ENCODE data around the gene ARFGEF3. TPM values are rescaled to one million over a fixed set of nuclear protein-coding genes. Genes with fewer than 3 reads are reported as not detected.

Gene ARFGEF3
- total RNA-seq, 1 donor from 2014 or later: 9.5 TPM

DNA sequence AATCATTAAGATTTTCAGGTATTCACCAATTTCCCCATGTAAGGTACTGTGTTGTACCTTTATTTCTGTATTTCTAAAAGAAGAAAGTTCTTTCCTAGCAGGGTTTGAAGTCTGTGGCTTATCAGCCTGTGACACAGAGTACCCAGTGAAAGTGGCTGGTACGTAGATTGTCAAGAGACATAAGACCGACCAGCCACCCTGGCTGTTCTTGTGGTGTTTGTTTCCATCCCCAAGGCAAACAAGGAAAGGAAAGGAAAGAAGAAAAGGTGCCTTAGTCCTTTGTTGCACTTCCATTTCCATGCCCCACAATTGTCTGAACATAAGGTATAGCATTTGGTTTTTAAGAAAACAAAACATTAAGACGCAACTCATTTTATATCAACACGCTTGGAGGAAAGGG is 175.3 kb downstream of the ARFGEF3 start:
- no peak for DNase-seq (ENCODE audit: low read depth)
- TF ChIP-seq, protein P1, sequence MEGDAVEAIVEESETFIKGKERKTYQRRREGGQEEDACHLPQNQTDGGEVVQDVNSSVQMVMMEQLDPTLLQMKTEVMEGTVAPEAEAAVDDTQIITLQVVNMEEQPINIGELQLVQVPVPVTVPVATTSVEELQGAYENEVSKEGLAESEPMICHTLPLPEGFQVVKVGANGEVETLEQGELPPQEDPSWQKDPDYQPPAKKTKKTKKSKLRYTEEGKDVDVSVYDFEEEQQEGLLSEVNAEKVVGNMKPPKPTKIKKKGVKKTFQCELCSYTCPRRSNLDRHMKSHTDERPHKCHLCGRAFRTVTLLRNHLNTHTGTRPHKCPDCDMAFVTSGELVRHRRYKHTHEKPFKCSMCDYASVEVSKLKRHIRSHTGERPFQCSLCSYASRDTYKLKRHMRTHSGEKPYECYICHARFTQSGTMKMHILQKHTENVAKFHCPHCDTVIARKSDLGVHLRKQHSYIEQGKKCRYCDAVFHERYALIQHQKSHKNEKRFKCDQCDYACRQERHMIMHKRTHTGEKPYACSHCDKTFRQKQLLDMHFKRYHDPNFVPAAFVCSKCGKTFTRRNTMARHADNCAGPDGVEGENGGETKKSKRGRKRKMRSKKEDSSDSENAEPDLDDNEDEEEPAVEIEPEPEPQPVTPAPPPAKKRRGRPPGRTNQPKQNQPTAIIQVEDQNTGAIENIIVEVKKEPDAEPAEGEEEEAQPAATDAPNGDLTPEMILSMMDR (conservative IDR thresholded peaks at IDR 0.05; ENCODE audit: low read depth, low read length): no peak
- no peak overlapping the region for H3K4me3 ChIP-seq (ENCODE audit: low read depth, low read length)

- H3K4me3 ChIP-seq (ENCODE audit: low read depth, low read length): no peak overlapping the region
- DNase-seq (ENCODE audit: low read depth): no peak
- TF ChIP-seq, protein P1 (conservative IDR thresholded peaks at IDR 0.05; ENCODE audit: low read depth, low read length): no peak
Observed at GRCh38 chr6:138339024-138339423, 177.3 kb downstream of the ARFGEF3 start.

- TF ChIP-seq, protein P1 (conservative IDR thresholded peaks at IDR 0.05; ENCODE audit: low read depth, low read length): no peak
- no peak for DNase-seq (ENCODE audit: low read depth)
- H3K4me3 ChIP-seq (ENCODE audit: low read depth, low read length): no peak overlapping the region
Observed at GRCh38 chr6:138341176-138341575, 179.4 kb downstream of the ARFGEF3 start.

DNA sequence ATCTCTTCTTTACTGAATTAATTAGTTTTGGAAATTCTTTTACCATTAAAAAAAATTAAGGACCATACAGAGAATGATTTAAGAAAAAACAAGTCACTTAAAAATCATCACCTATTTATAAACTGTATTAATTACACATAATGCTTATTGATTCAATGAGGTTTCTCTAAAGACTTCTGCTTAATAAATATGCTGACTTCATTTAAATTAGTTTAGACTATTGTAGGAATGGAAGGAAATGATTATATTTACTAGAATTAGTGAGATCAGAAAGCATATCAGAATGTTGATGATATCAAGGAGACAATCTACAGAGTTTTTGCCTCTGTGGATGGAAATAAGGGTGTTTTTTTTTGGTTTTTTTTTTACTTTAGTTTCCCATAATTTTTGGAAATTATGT is 181.4 kb downstream of the ARFGEF3 start:
- TF ChIP-seq, protein P1 (conservative IDR thresholded peaks at IDR 0.05; ENCODE audit: low read depth, low read length): no peak
- DNase-seq (ENCODE audit: low read depth): no peak
- H3K4me3 ChIP-seq (ENCODE audit: low read depth, low read length): no peak overlapping the region

DNA sequence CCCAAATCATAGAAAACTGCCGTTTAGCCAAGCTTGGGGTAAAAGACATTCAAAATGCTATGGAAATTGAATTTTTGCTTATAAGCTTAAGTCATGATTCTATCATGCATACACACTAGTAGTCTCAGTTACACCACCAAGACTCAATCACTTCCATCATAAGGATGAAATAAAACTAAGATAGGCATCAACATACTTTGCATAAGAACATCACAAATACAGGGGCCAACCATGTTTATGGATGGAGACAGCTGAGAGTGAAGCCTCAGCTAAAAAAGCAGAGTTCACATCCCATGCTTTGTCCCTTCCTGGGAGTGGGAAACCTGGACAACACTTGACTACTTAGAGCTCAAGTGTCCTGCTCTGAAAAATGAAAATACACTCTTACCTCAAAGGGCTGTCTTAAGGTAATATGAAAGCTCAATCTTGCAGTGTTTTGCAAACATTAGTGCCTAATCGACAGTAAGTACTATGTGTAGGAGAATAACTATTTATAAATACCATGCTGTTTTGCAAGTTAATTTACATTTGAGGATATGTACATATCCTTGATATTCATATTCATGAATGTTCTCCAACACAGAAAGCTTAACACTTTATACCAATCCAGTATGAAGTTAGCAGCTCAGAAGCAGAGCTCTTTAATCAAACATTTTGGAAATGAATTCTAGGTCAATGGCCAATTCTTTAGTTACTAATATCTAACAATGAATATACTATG is 184.0 kb downstream of the ARFGEF3 start:
- DNase-seq (ENCODE audit: low read depth): no peak
- H3K4me3 ChIP-seq (ENCODE audit: low read depth, low read length): no peak overlapping the region
- TF ChIP-seq, protein P1 (conservative IDR thresholded peaks at IDR 0.05; ENCODE audit: low read depth, low read length): no peak

GRCh38 chr6:138346302-138347195 is 184.8 kb downstream of the ARFGEF3 start:
- DNase-seq (ENCODE audit: low read depth): peak; percentile 12
- TF ChIP-seq, protein P1 (conservative IDR thresholded peaks at IDR 0.05; ENCODE audit: low read depth, low read length): no peak
- no peak overlapping the region for H3K4me3 ChIP-seq (ENCODE audit: low read depth, low read length)
